HUES6 (cell line): ENCODE results near the gene ZNF791.
A peak's percentile ranks its signal among the peaks of the same experiment; 100 is the strongest.

ENCODE experiments used
- H3K27ac ChIP-seq: 2 replicates; pipeline ENCODE4 v1.7.0; 2013; ENCODE audit warnings: low read depth, mild to moderate bottlenecking, low read length, inconsistent platforms
- H3K27me3 ChIP-seq: 2 replicates; pipeline ENCODE4 v1.6.1; 2013; ENCODE audit warnings: low read length; ENCODE audit not compliant: control insufficient read depth, insufficient read depth
- H3K36me3 ChIP-seq: 2 replicates; pipeline ENCODE4 v1.6.1; 2013; ENCODE audit warnings: low read length; ENCODE audit not compliant: control insufficient read depth, insufficient read depth
- H3K4me1 ChIP-seq: 2 replicates; pipeline ENCODE4 v1.6.1; 2013; ENCODE audit warnings: low read length; ENCODE audit not compliant: control insufficient read depth, insufficient read depth
- H3K4me3 ChIP-seq: 2 replicates; pipeline ENCODE4 v1.5.1; 2013; ENCODE audit warnings: low read depth, low read length
- H3K9ac ChIP-seq: one replicate; pipeline ENCODE4 v1.6.1; 2013; ENCODE audit warnings: mild to moderate bottlenecking, low read length
- H3K9me3 ChIP-seq: 2 replicates; pipeline ENCODE4 v1.6.1; 2013; ENCODE audit warnings: low read depth, low read length; ENCODE audit not compliant: control insufficient read depth, insufficient read depth

The ZNF791 gene

DNA sequence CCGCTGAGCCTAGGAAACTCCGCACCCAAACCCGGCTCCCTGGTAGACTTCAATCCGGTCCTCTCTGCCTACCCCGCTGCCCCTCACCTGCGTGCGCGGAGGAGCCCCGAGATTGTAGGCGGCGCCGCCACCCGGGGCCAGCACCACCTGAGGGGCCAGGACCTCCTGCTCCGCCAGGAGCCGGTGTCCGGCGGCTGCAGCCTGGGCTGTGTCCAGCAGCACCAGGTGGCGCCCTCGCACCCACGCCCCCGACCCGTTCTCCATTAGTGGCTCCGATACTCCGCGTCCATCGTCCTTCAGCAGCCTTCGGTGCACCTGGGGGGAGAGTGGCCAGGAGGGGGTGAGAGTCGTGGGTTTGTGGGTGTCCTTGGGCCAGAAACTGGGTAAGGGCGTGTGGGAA is 37.4 kb downstream of the ZNF791 start:
- Histone ChIP-seq H3K9ac (peak overlapping the region; percentile 17), H3K36me3 (peaks cover 6% of the 10 kb centered on the region), H3K9me3 (no peaks in the 10 kb centered on the region), H3K4me1 (no peaks in the 10 kb centered on the region), H3K27me3 (no peaks in the 10 kb centered on the region), H3K4me3 (peak overlapping the region; percentile 76), H3K27ac (no peak overlapping the region; the same call in 1 of the 2 replicates)

DNA sequence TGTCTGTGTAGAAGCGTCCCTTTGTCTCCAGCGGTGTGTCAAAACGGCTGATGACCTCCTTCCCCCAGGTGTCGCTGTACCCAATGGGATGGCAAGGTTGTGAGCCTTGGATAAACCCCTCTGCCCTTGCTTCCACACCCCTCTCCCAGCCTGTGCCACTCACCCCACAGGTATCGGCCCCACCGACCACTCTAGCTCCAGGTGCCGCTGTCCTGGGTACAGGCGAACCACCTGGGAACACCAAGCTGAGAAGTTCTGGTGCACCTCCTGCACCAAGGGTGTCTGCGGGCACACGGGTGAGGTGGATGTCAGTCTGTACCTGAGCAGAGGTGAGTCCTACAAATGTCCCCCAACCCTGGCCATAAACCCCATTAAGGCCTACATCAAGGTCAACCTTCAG is 39.2 kb downstream of the ZNF791 start:
- H3K9ac ChIP-seq = no peak overlapping the region
- no peaks in the 10 kb centered on the region for H3K27me3 ChIP-seq
- no peak overlapping the region for H3K27ac ChIP-seq
- H3K4me3 ChIP-seq = no peak overlapping the region
- no peaks in the 10 kb centered on the region for H3K9me3 ChIP-seq
- peaks cover 8% of the 10 kb centered on the region for H3K36me3 ChIP-seq
- no peaks in the 10 kb centered on the region for H3K4me1 ChIP-seq

DNA sequence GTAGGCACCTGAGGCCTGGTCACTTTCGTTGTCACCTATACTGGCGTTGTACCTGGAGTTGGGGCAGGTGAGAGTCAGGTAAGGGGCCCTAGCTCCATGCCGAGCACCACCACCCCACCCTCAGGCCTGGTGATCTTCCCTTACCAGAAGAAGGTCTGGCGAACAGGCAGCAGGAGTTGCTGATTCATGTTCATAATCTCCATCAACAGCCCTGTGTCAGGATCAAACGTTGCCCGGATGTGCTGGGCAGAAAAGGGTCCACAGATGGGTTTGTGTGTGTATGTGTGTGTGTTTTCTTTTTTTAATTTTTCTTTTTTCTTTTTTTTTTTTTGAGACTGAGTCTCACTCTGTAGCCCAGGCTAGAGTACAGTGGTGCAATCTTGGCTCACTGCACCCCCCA is 41.5 kb downstream of the ZNF791 start:
- Histone ChIP-seq H3K9me3 (no peaks in the 10 kb centered on the region), H3K4me3 (no peak overlapping the region), H3K9ac (no peak overlapping the region), H3K4me1 (no peaks in the 10 kb centered on the region), H3K27ac (no peak overlapping the region), H3K36me3 (peaks cover 25% of the 10 kb centered on the region), H3K27me3 (no peaks in the 10 kb centered on the region)

DNA sequence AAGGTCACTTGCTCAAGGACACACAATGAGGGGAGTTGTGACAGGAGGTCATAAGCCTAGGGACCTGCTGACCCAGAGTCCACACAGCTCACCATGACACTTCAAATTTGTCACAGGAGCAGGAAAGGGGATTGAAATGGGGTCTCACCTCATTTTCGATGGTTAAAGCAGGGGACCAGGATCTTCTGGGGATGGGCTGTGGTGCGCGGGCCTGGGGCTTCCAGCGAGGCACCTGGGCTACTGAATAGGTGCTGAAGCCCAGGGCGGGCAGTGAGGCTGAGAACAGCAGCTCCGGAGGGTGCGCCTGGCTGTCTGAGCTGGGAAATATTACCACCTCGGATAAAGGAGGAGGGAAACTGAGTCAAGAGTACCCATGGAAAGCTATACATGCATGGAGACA is 44.8 kb downstream of the ZNF791 start:
- Histone ChIP-seq H3K27me3 (no peaks in the 10 kb centered on the region), H3K4me3 (no peak overlapping the region), H3K9ac (no peak overlapping the region), H3K36me3 (peaks cover 36% of the 10 kb centered on the region), H3K27ac (no peak overlapping the region), H3K4me1 (no peaks in the 10 kb centered on the region), H3K9me3 (no peaks in the 10 kb centered on the region)

DNA sequence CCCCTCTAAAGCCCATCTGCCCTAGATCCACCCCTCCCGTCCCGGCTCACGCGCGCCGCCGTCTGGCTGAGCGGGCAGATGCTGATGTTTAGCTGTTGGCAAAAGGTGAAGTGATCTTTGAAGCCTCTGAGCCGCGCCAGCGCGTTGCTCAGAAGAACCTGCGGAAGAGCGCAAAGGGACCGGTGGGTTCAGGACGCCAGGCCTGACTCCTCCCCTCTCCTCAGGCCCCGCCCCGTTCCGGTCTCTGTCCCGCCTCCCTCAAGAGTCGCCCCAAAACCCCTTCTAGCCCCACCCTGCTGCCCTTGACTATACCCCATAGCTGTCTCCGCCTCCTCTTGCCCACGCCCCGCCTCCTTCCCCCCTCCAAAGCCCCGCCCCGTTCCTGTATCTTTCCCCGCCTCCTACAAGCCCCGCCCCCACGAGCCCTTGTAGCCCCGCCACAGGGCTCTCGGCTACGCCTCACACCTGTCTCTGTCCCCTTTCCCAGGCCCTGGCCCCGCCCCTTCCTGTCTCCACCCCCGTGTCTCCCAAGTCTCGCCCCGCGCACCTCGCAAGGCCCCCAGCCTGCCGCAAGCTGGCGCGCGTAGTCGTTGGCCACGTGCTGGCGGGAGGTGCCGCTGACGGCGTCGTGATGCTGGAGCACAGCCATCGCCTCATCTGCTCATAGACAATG is 46.3 kb downstream of the ZNF791 start:
- Histone ChIP-seq H3K9ac (no peak overlapping the region), H3K27ac (no peak overlapping the region), H3K36me3 (peaks cover 48% of the 10 kb centered on the region), H3K4me3 (peak overlapping the region; percentile 27; the same call in 1 of the 2 replicates), H3K9me3 (no peaks in the 10 kb centered on the region), H3K4me1 (no peaks in the 10 kb centered on the region), H3K27me3 (no peaks in the 10 kb centered on the region)

DNA sequence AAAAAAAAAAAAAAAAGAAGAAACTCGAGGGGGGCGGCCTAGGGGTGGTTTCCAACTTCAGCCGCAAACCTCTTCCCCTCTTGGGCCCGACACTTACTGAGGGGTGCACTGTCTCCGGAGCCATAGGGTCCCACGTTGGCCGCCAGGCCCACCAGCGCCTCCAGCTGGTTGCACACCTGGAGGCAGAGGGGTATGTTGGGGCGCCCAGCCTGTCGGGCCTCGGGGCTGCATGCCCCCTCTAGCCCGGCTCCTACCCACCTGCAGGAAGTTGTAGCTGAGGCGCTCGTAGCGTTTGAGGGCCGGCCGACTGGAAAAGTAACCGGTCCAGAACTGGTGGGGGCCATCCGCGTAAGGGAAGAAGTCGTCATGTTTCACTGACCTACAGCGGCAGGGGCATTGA is 47.2 kb downstream of the ZNF791 start:
- H3K9me3 ChIP-seq = no peaks in the 10 kb centered on the region
- no peaks in the 10 kb centered on the region for H3K4me1 ChIP-seq
- H3K4me3 ChIP-seq = no peak overlapping the region
- H3K9ac ChIP-seq = no peak overlapping the region
- no peaks in the 10 kb centered on the region for H3K27me3 ChIP-seq
- no peak overlapping the region for H3K27ac ChIP-seq
- H3K36me3 ChIP-seq = peaks cover 48% of the 10 kb centered on the region

- Histone ChIP-seq H3K4me3 (no peak overlapping the region), H3K27ac (no peak overlapping the region), H3K36me3 (peaks cover 50% of the 10 kb centered on the region), H3K27me3 (no peaks in the 10 kb centered on the region), H3K4me1 (peaks cover 7% of the 10 kb centered on the region), H3K9ac (no peak overlapping the region), H3K9me3 (no peaks in the 10 kb centered on the region)
These were observed 50.3 kb downstream of the ZNF791 start for GRCh38 chr19:12660980-12661379.

GRCh38 chr19:12664406-12665280 is 53.9 kb downstream of the ZNF791 start:
- Histone ChIP-seq H3K4me1 (peaks cover 8% of the 10 kb centered on the region), H3K36me3 (peaks cover 38% of the 10 kb centered on the region), H3K27ac (no peak overlapping the region), H3K27me3 (no peaks in the 10 kb centered on the region), H3K9me3 (no peaks in the 10 kb centered on the region), H3K9ac (no peak overlapping the region), H3K4me3 (no peak overlapping the region)

- Histone ChIP-seq H3K9ac (no peak overlapping the region), H3K27me3 (no peaks in the 10 kb centered on the region), H3K27ac (no peak overlapping the region), H3K36me3 (peaks cover 34% of the 10 kb centered on the region), H3K4me1 (peaks cover 10% of the 10 kb centered on the region), H3K4me3 (no peak overlapping the region), H3K9me3 (no peaks in the 10 kb centered on the region)
These were observed 54.5 kb downstream of the ZNF791 start for GRCh38 chr19:12665281-12665573.

DNA sequence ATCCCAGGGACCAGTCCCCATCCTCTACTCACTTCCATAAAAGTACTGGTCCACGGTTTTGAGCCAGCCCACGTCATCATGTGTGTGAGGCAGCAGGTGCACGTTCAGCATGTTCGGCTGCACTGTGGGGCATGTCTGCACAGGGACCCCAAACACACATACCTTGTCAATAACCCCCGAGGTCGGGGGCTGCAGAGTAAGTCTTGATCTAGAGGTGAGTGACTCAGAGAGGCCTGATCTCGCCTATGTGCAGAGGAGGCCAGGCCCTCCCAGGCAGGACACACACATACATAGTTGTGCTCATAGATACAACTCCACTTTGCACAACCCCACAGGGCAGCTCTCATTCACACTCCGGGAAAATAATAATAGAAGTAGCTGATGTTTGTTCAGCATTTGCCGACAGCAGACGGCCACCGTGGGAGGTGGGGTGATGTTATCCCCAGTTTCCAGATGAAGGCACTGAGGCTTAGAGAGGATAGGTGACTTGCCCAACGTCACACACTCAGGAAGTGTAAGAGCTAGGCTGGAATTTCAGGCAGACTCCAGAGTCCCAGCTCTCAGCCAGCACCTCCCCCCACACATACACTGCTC is 55.0 kb downstream of the ZNF791 start:
- no peak overlapping the region for H3K27ac ChIP-seq

More for the DNA sequence above, 55.0 kb downstream of the ZNF791 start:
- peak overlapping the region; percentile 82 for H3K9ac ChIP-seq
- H3K36me3 ChIP-seq = peaks cover 29% of the 10 kb centered on the region
- no peaks in the 10 kb centered on the region for H3K27me3 ChIP-seq
- H3K4me1 ChIP-seq = peaks cover 15% of the 10 kb centered on the region
- peak overlapping the region; percentile 83 for H3K4me3 ChIP-seq
- no peaks in the 10 kb centered on the region for H3K9me3 ChIP-seq
